Calu3 (cell line): Measurements from ENCODE around the gene NRBP1. TPM values are rescaled to one million over a fixed set of nuclear protein-coding genes. Genes with fewer than 3 reads are reported as not detected.

Source experiments
- BruUV-seq: library from RNA; stranded (reverse); fragments of 400-500 nt; replicated peaks from 2 replicates; lab custom pipeline; 2021; lab: Mats Ljungman, UMichigan
- CTCF ChIA-PET: fragments of 300-600 bp; sonication (Branson Sonifier 250); formaldehyde crosslinking; loops from one replicate; lab custom pipeline; 2022; ENCODE audit warnings: antibody characterized with exemption; lab: Charles Lee
- DNase-seq: peaks from one replicate; pipeline ENCODE4 v3.0.0; 2022
- H3K27ac Mint-ChIP-seq: one replicate; pipeline ENCODE4 v1.8.0; 2022; ENCODE audit warnings: mixed read lengths; ENCODE audit not compliant: unreplicated experiment
- H3K27me3 Mint-ChIP-seq: one replicate; pipeline ENCODE4 v1.8.0; 2022; ENCODE audit warnings: mixed read lengths; ENCODE audit not compliant: unreplicated experiment
- H3K36me3 Mint-ChIP-seq: one replicate; pipeline ENCODE4 v1.8.0; 2022; ENCODE audit warnings: mild to moderate bottlenecking, moderate library complexity, mixed read lengths; ENCODE audit not compliant: insufficient read depth, unreplicated experiment
- H3K4me1 Mint-ChIP-seq: one replicate; pipeline ENCODE4 v1.8.0; 2022; ENCODE audit warnings: mild to moderate bottlenecking, low read depth, mixed read lengths; ENCODE audit not compliant: unreplicated experiment
- H3K4me3 Mint-ChIP-seq: one replicate; pipeline ENCODE4 v1.8.0; 2022; ENCODE audit warnings: mild to moderate bottlenecking, low read depth, moderate library complexity, mixed read lengths; ENCODE audit not compliant: unreplicated experiment
- H3K9me3 Mint-ChIP-seq: one replicate; pipeline ENCODE4 v1.8.0; 2022; ENCODE audit warnings: low read depth, mixed read lengths; ENCODE audit not compliant: unreplicated experiment
- intact Hi-C: fragments of 100-400 bp; cut with micrococcal nuclease; formaldehyde crosslinking; loops from one replicate; pipeline ENCODE4 v1.10.0; 2022; ENCODE audit not compliant: unreplicated experiment
- total RNA-seq: library from RNA; stranded (reverse); gene quantifications from 2 replicates; pipeline ENCODE4 v1.2.3, GENCODE V29; 2022
- TF ChIP-seq, protein P1 (sequence below): fragments of 200-600 bp; IDR thresholded peaks from one replicate; pipeline ENCODE4 v1.8.0; 2022; ENCODE audit warnings: antibody characterized with exemption; ENCODE audit not compliant: unreplicated experiment

The NRBP1 gene
- total RNA-seq, 1 experiment from 2014 or later, result 60.5 TPM

DNA sequence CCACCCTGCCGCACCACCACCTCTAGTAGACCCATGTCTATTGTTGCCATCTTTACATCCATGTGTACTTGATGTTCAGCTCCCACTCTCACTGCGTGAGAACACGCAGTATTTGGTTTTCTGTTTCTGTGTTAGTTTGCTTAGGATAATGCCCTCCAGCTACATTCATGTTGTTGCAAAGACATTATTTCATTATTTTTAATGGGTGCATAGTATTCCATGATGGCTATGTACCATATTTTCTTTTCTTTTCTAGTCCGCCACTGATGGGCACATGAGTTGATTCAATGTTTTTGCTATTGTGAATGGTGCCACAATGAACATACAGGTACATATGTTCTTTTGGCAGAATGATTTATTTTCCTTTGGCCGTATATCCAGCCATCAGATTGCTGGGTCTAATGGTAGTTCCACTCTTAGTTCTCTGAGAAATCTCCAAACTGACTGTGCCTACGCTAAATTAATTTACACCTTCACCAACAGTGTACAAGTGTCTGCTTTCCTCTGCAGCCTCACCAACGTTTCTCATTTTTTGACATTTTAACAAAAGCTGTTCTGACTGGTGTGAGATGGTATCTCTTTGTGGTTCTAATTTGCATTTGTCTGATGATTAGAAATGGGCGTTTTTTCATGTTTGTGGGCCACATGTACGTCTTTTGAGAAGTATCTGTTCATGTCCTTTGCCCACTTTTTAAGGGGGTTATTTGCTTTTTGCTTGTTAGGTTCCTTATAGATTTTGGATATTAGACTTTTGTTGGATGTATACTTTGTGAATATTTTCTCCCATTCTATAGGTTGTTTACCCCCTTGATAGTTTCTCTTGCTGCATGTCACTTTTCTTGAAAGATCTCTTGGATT lies 37.4 kb upstream of the NRBP1 start:
- Mint-ChIP-seq H3K9me3 (no peaks in the 10 kb centered on the region), H3K36me3 (peaks cover 32% of the 10 kb centered on the region), H3K4me1 (no peaks in the 10 kb centered on the region), H3K27me3 (no peaks in the 10 kb centered on the region), H3K27ac (no peak overlapping the region), H3K4me3 (no peak overlapping the region)
- intact Hi-C loops, result no loop called here
- CTCF ChIA-PET, result interaction anchor here (0.6 kb wide), 1 partner anchor 17 kb away, joined by 4 read pairs; no protein-coding TSS in a partner anchor
- BruUV-seq, result no TSS peak
- TF ChIP-seq, protein P1, sequence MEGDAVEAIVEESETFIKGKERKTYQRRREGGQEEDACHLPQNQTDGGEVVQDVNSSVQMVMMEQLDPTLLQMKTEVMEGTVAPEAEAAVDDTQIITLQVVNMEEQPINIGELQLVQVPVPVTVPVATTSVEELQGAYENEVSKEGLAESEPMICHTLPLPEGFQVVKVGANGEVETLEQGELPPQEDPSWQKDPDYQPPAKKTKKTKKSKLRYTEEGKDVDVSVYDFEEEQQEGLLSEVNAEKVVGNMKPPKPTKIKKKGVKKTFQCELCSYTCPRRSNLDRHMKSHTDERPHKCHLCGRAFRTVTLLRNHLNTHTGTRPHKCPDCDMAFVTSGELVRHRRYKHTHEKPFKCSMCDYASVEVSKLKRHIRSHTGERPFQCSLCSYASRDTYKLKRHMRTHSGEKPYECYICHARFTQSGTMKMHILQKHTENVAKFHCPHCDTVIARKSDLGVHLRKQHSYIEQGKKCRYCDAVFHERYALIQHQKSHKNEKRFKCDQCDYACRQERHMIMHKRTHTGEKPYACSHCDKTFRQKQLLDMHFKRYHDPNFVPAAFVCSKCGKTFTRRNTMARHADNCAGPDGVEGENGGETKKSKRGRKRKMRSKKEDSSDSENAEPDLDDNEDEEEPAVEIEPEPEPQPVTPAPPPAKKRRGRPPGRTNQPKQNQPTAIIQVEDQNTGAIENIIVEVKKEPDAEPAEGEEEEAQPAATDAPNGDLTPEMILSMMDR, result no peak
- no peak for DNase-seq

DNA sequence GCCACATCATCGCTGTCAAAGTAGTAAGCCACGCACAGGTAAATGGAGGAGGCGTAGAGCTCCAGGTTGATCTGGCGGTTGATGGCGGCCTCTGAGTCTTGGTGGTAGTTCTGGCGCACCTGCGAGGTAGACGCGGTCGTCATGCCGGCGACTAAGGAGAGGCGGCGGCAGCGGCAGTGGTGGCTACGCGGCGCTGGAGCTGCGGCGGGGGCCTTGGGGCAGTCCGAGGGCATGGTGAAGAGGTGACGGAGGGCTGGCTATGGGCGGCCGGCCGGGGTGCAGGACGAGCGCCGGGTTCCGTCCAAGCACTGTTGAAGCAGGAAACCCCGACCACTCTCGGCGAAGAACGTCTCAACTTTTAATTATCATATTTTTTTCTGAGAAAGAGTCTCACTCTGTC lies 35.2 kb upstream of the NRBP1 start:
- Mint-ChIP-seq H3K4me3 (no peak overlapping the region), H3K27me3 (no peaks in the 10 kb centered on the region), H3K27ac (no peak overlapping the region), H3K9me3 (no peaks in the 10 kb centered on the region), H3K36me3 (peaks cover 25% of the 10 kb centered on the region), H3K4me1 (no peaks in the 10 kb centered on the region)
- intact Hi-C loops, result no loop called here
- no peak for DNase-seq
- no TSS peak for BruUV-seq
- TF ChIP-seq, protein P1, result no peak
- CTCF ChIA-PET, result no interaction called here

DNA sequence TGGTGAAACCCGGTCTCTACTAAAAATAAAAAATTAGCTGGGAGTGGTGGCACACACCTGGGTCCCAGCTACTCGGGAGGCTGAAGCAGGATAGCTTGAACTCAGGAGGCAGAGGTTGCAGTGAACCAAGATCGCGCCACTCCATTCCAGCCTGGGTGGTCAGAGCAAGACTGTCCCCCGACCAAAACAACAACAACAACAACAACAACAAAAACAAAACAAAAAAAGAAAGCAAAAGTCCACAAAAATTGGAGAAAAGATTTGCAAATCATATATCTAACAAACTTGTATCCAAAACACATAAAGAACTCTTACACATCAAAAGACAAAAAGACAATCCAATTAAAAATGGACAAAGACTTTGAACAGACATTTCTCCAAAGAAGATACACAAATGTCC lies 29.5 kb upstream of the NRBP1 start:
- TF ChIP-seq, protein P1, result no peak
- H3K9me3 Mint-ChIP-seq, result no peaks in the 10 kb centered on the region
- CTCF ChIA-PET, result no interaction called here

DNA sequence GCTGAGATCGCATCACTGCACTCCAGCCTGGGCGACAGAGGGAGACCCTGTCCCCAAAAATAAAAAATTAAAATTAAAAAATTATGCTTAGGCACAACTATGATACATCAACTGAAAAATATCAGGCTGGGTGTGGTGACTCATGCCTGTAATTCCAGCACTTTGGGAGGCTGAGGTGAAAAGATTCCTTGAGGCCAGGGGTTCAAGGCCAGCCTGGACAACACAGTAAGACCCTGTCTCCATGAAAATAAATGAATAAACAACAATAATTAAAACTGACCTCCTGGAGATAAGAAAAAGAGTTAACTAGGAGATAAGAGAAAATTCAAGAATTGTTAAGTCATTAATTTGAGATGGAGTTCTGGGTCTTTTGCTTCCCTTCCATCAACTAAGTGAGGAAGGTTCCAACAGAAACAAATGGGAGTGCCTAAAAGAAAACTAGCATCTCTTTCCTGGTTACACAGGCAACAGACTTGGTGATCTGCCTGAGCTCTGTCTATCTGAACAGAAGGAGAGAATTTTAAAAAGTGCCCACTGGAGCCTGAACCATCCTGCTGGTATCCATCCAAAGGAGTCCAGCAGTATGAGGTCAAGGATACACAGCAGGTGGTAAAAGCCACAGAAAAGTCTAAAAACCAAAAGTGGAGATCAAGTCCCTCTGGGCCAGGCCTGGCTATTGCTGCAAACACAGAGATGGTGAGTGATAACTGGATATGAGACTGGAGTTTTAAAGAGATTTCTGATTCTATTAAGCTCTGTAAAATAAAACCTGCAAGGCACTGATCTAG lies 27.9 kb upstream of the NRBP1 start:
- intact Hi-C loops, result loop anchor here (10.0 kb wide), 1 partner anchor 224 kb away; the partner anchor contains the start of genes CCDC121 and GPN1

More for the DNA sequence above, 29.5 kb upstream of the NRBP1 start:
- intact Hi-C loops, result no loop called here
- H3K27ac Mint-ChIP-seq, result no peak overlapping the region
- no peaks in the 10 kb centered on the region for H3K27me3 Mint-ChIP-seq
- peaks cover 6% of the 10 kb centered on the region for H3K4me1 Mint-ChIP-seq
- peaks cover 13% of the 10 kb centered on the region for H3K36me3 Mint-ChIP-seq
- BruUV-seq, result no TSS peak
- no peak for DNase-seq
- no peak overlapping the region for H3K4me3 Mint-ChIP-seq

More for the DNA sequence above, 27.9 kb upstream of the NRBP1 start:
- peaks cover 6% of the 10 kb centered on the region for H3K4me1 Mint-ChIP-seq
- peaks cover 21% of the 10 kb centered on the region for H3K36me3 Mint-ChIP-seq
- CTCF ChIA-PET, result no interaction called here
- no peak overlapping the region for H3K4me3 Mint-ChIP-seq
- H3K27ac Mint-ChIP-seq, result no peak overlapping the region
- TF ChIP-seq, protein P1, result no peak
- H3K9me3 Mint-ChIP-seq, result no peaks in the 10 kb centered on the region
- BruUV-seq, result no TSS peak
- no peaks in the 10 kb centered on the region for H3K27me3 Mint-ChIP-seq
- no peak for DNase-seq
